ENCODE data around the gene ADORA2A.
A peak's percentile ranks its signal among the peaks of the same experiment; 100 is the strongest.

Gene ADORA2A

DNA sequence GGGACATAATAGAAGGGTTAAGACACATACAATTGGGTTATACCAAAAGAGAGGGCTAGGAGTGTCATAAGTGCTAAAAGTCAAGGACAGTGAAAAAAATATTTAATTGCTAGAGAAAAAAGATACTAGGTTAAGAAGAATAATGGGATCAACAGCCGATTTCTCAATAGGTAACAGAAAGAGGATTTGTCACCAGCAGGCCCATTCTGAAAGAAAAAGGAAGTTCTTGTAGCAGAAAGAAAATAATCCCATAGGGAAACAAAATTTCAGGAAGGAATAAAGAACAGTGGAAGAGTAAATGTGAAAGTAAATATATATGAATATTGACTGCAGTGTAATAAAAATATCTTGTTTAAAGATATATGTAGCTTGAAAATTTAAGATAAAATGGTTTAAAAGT, 43.3 kb upstream of the ADORA2A start:
- H3K4me3 ChIP-seq, result no peak overlapping the region
- H3K27ac ChIP-seq, result no peak overlapping the region
- intact Hi-C loops (cut with DNase I; ENCODE audit: low total_unique reads), result no loop called here
- DNase-seq, result no peak
- TF ChIP-seq, protein P1, sequence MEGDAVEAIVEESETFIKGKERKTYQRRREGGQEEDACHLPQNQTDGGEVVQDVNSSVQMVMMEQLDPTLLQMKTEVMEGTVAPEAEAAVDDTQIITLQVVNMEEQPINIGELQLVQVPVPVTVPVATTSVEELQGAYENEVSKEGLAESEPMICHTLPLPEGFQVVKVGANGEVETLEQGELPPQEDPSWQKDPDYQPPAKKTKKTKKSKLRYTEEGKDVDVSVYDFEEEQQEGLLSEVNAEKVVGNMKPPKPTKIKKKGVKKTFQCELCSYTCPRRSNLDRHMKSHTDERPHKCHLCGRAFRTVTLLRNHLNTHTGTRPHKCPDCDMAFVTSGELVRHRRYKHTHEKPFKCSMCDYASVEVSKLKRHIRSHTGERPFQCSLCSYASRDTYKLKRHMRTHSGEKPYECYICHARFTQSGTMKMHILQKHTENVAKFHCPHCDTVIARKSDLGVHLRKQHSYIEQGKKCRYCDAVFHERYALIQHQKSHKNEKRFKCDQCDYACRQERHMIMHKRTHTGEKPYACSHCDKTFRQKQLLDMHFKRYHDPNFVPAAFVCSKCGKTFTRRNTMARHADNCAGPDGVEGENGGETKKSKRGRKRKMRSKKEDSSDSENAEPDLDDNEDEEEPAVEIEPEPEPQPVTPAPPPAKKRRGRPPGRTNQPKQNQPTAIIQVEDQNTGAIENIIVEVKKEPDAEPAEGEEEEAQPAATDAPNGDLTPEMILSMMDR (IDR thresholded peaks at IDR 0.05), result no peak
- H3K36me3 ChIP-seq, result peaks cover 5 to 22% (median 8%) of the 10 kb centered on the region in 3 donors
- H3K4me1 ChIP-seq, result no peaks in the 10 kb centered on the region
- no peaks in the 10 kb centered on the region for H3K9me3 ChIP-seq
- H3K27me3 ChIP-seq, result no peaks in the 10 kb centered on the region

DNA sequence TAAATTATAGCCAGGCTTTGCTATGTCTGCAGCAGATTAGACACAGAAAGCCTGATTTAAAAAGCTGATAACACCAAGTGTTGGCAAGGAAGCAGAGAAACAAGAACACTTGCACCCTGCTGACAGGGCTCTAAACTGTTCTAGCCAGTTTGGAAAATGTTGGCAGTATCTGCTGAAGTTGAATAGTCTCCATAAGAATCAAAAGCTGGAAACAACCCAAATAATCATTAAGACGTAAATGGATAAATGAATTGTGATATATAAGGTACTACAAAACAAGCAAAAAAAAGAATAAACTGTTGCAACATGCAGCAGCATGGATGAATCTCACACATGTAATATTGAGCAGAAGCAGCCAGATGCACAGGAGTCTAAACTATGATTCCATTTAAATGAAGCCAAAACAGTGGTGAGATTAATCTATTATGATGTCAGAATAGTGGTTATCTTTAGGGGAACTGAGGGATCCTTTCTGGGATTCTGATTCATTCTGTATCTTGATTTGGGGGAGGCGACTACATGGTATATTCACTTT, 40.4 kb upstream of the ADORA2A start:
- H3K4me3 ChIP-seq, result no peak overlapping the region
- H3K36me3 ChIP-seq, result peaks cover 0 to 8% (median 0%) of the 10 kb centered on the region in 3 donors
- TF ChIP-seq, protein P1 (IDR thresholded peaks at IDR 0.05), result no peak
- no peaks in the 10 kb centered on the region for H3K9me3 ChIP-seq
- DNase-seq, result no peak
- intact Hi-C loops (cut with DNase I; ENCODE audit: low total_unique reads), result no loop called here
- H3K4me1 ChIP-seq, result peaks cover 0 to 29% (median 20%) of the 10 kb centered on the region in 4 donors
- no peak overlapping the region for H3K27ac ChIP-seq
- H3K27me3 ChIP-seq, result no peaks in the 10 kb centered on the region

- TF ChIP-seq, protein P1 (IDR thresholded peaks at IDR 0.05), result no peak
- Histone ChIP-seq H3K4me1 (peaks cover 0 to 33% (median 23%) of the 10 kb centered on the region in 4 donors), H3K27me3 (no peaks in the 10 kb centered on the region), H3K36me3 (no peaks in the 10 kb centered on the region), H3K9me3 (no peaks in the 10 kb centered on the region), H3K4me3 (no peak overlapping the region), H3K27ac (peak overlapping the region; percentile 36 to 77)
- intact Hi-C loops (cut with DNase I; ENCODE audit: low total_unique reads), result no loop called here
- DNase-seq, result no peak
Observed at GRCh38 chr22:24389680-24390079, 37.7 kb upstream of the ADORA2A start.

- no peak for DNase-seq
- H3K4me3 ChIP-seq, result no peak overlapping the region
- H3K36me3 ChIP-seq, result no peaks in the 10 kb centered on the region
- no peaks in the 10 kb centered on the region for H3K9me3 ChIP-seq
- H3K27me3 ChIP-seq, result no peaks in the 10 kb centered on the region
- intact Hi-C loops (cut with DNase I; ENCODE audit: low total_unique reads), result no loop called here
- TF ChIP-seq, protein P1 (IDR thresholded peaks at IDR 0.05), result no peak
- H3K4me1 ChIP-seq, result peaks cover 0 to 33% (median 23%) of the 10 kb centered on the region in 4 donors
- H3K27ac ChIP-seq, result peak overlapping the region; percentile 36 to 77
Observed at GRCh38 chr22:24390156-24390555, 37.2 kb upstream of the ADORA2A start.

DNA sequence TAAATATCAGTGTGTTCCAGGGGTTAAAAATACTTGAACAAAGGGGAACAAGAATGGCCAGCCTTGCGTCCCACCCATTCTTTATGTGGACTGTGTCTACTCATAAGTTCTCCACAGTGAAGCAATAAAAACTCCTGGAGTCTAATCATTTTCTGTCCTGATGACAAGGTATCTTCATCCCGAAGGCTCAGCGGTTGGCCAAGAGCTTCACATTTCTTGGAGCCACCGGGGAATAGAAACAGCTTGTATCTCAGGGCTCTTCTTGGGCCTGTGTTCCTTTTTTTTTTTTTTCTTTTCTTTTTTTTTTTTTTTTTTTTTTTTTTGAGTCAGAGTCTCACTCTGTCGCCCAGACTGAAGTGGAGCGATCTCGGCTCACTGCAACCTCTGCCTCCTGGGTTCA, 36.8 kb upstream of the ADORA2A start:
- no peak overlapping the region for H3K4me3 ChIP-seq
- TF ChIP-seq, protein P1 (IDR thresholded peaks at IDR 0.05), result no peak
- H3K36me3 ChIP-seq, result peaks cover 0 to 2% (median 2%) of the 10 kb centered on the region in 3 donors
- H3K4me1 ChIP-seq, result peaks cover 0 to 33% (median 23%) of the 10 kb centered on the region in 4 donors
- no peaks in the 10 kb centered on the region for H3K27me3 ChIP-seq
- no peaks in the 10 kb centered on the region for H3K9me3 ChIP-seq
- H3K27ac ChIP-seq, result peak overlapping the region; percentile 36 to 77
- intact Hi-C loops (cut with DNase I; ENCODE audit: low total_unique reads), result no loop called here
- peak in 1 of 2 donors; percentile 68 for DNase-seq

DNA sequence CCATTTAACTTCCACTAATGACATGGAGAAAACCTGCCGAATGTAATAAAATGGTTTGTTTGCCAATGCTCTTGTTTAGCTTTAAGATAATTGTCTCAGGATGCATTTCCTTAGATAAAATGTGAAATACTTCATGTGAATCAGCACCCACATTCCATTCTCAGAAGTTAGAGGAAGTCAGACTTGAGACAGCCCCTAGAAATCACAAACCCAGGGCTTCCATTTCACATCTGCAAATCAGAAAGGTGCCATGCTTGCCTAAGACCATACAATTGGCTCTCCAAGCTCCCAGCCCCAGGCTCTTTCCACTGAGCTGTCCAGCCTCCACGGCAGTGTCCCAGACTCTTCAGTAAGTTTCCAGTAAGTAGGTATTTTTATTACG, 35.6 kb upstream of the ADORA2A start:
- intact Hi-C loops (cut with DNase I; ENCODE audit: low total_unique reads), result no loop called here
- H3K36me3 ChIP-seq, result peaks cover 4 to 14% (median 13%) of the 10 kb centered on the region in 3 donors
- no peak overlapping the region for H3K4me3 ChIP-seq
- H3K9me3 ChIP-seq, result no peaks in the 10 kb centered on the region
- no peaks in the 10 kb centered on the region for H3K27me3 ChIP-seq
- DNase-seq, result no peak
- peak overlapping the region; percentile 42 to 77 for H3K27ac ChIP-seq
- TF ChIP-seq, protein P1 (IDR thresholded peaks at IDR 0.05), result no peak
- H3K4me1 ChIP-seq, result peaks cover 0 to 33% (median 23%) of the 10 kb centered on the region in 4 donors

Measured in tibial artery (tissue), 4 donors.